Body of pancreas (tissue), 4 donors: ENCODE measurements around the gene GOLM1.

Experiments
- POLR2A ChIP-seq, 3 donors: fragments of 450-650 bp; IDR thresholded peaks; one replicate each; pipeline ENCODE4 v1.6.1; 2016; ENCODE audit warnings: antibody characterized with exemption in 3 of 3, mild to moderate bottlenecking in 2 of 3
- TF ChIP-seq, protein P1 (sequence below), 7 experiments: fragments of 450-650 bp in 4 of 7; fragments of 200-600 bp in 3 of 7; sonication (generic) in 3 of 7; IDR thresholded peaks; one replicate each; pipeline ENCODE4 v1.5.1; 2016 to 2019; ENCODE audit warnings: antibody characterized with exemption in 7 of 7

- TF ChIP-seq, protein P1, sequence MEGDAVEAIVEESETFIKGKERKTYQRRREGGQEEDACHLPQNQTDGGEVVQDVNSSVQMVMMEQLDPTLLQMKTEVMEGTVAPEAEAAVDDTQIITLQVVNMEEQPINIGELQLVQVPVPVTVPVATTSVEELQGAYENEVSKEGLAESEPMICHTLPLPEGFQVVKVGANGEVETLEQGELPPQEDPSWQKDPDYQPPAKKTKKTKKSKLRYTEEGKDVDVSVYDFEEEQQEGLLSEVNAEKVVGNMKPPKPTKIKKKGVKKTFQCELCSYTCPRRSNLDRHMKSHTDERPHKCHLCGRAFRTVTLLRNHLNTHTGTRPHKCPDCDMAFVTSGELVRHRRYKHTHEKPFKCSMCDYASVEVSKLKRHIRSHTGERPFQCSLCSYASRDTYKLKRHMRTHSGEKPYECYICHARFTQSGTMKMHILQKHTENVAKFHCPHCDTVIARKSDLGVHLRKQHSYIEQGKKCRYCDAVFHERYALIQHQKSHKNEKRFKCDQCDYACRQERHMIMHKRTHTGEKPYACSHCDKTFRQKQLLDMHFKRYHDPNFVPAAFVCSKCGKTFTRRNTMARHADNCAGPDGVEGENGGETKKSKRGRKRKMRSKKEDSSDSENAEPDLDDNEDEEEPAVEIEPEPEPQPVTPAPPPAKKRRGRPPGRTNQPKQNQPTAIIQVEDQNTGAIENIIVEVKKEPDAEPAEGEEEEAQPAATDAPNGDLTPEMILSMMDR (IDR thresholded peaks at IDR 0.05), result no peak
- TF ChIP-seq POLR2A (IDR thresholded peaks at IDR 0.05), result no peak
Measured at GRCh38 chr9:86009133-86009532, 90.2 kb downstream of the GOLM1 start.
